ENCODE results near the gene OR1F1.

The OR1F1 gene

DNA sequence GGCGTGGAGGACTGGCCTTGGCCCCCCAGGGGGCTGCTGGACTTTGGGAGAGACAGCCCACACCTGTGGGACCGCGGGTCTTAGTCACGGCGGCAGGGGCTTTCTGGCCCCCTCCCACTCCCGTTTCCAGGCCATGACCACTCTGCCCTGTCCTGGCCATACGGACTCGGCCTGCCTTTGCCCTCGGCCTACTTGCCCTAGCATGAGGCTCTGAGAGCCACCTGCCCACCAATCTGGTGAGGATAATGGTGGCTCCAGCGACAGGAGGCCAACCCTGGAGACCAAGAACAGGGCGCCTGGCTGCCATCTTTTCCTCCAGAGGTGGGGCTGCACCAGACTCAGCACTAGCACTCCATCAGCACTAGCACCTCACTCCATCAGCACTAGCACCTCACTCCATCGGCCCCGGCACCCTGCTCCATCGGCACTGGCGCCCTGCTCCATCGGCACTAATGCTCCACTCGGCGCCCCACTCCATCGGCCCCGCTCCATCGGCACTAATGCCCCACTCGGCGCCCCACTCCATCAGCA, 46.2 kb upstream of the OR1F1 start:
- TF ChIP-seq ZBTB7A (IDR thresholded peaks at IDR 0.05; ENCODE audit: low read depth) (no peak), FOXM1 (IDR thresholded peaks at IDR 0.05; ENCODE audit: borderline replicate concordance, low read depth) (no peak), CREB1 (IDR thresholded peaks at IDR 0.05; ENCODE audit: low read depth) (no peak), EP300 (IDR thresholded peaks at IDR 0.05; ENCODE audit: borderline replicate concordance) (no peak), USF1 (IDR thresholded peaks at IDR 0.05) (no peak), TCF12 (IDR thresholded peaks at IDR 0.05; ENCODE audit: low read depth) (no peak), YY1 (IDR thresholded peaks at IDR 0.05; ENCODE audit: low read depth) (no peak), TAF1 (IDR thresholded peaks at IDR 0.05; ENCODE audit: low read depth) (no peak)

GRCh38 chr16:3142327-3142726, 45.7 kb upstream of the OR1F1 start:
- TF ChIP-seq EGR1 (IDR thresholded peaks at IDR 0.05), result no peak
- no peak for TF ChIP-seq FOXM1 (IDR thresholded peaks at IDR 0.05; ENCODE audit: borderline replicate concordance, low read depth)
- no peak for TF ChIP-seq CREB1 (IDR thresholded peaks at IDR 0.05; ENCODE audit: low read depth)
- no peak for TF ChIP-seq EP300 (IDR thresholded peaks at IDR 0.05; ENCODE audit: borderline replicate concordance)
- no peak for TF ChIP-seq CEBPB (IDR thresholded peaks at IDR 0.05)
- TF ChIP-seq RAD21 (IDR thresholded peaks at IDR 0.05; ENCODE audit: low read depth), result no peak
- TF ChIP-seq TCF12 (IDR thresholded peaks at IDR 0.05; ENCODE audit: low read depth), result no peak
- no peak for TF ChIP-seq USF1 (IDR thresholded peaks at IDR 0.05)
- no peak for TF ChIP-seq REST (IDR thresholded peaks at IDR 0.05; ENCODE audit: low read depth)
- no peak for TF ChIP-seq TAF1 (IDR thresholded peaks at IDR 0.05; ENCODE audit: low read depth)
- TF ChIP-seq YY1 (IDR thresholded peaks at IDR 0.05; ENCODE audit: low read depth), result no peak
- TF ChIP-seq, protein P1, sequence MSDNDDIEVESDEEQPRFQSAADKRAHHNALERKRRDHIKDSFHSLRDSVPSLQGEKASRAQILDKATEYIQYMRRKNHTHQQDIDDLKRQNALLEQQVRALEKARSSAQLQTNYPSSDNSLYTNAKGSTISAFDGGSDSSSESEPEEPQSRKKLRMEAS (IDR thresholded peaks at IDR 0.05), result no peak
- TF ChIP-seq NFIC (IDR thresholded peaks at IDR 0.05), result no peak
- no peak for TF ChIP-seq ZBTB7A (IDR thresholded peaks at IDR 0.05; ENCODE audit: low read depth)
- TF ChIP-seq TEAD4 (IDR thresholded peaks at IDR 0.05), result no peak

GRCh38 chr16:3142770-3143169, 45.2 kb upstream of the OR1F1 start:
- no peak for TF ChIP-seq TEAD4 (IDR thresholded peaks at IDR 0.05)
- no peak for TF ChIP-seq CREB1 (IDR thresholded peaks at IDR 0.05; ENCODE audit: low read depth)
- TF ChIP-seq EP300 (IDR thresholded peaks at IDR 0.05; ENCODE audit: borderline replicate concordance), result no peak
- TF ChIP-seq, protein P1 (IDR thresholded peaks at IDR 0.05), result no peak
- no peak for TF ChIP-seq YY1 (IDR thresholded peaks at IDR 0.05; ENCODE audit: low read depth)
- no peak for TF ChIP-seq RAD21 (IDR thresholded peaks at IDR 0.05; ENCODE audit: low read depth)

DNA sequence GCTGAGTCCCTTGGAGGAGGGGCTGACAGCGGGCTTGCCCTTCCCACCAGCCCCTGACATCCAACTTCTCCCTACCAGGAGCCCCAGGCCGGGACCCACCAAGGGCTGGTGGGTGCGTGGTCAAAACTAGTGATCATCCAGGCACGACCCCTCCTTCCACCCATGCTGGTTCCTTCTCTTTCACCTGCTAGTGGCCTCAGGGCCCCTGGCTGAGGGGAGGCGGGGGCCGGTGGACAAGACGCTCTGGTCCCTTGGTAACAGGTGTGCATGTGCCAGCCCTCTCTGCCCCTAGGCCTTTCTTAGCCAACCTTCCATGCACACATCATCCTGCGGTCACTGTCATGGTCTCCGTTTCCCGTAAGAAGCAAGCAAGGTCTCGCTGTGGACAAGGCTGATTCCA, 44.8 kb upstream of the OR1F1 start:
- TF ChIP-seq CREB1 (IDR thresholded peaks at IDR 0.05; ENCODE audit: low read depth) (no peak), RAD21 (IDR thresholded peaks at IDR 0.05; ENCODE audit: low read depth) (no peak), EP300 (IDR thresholded peaks at IDR 0.05; ENCODE audit: borderline replicate concordance) (no peak), EGR1 (IDR thresholded peaks at IDR 0.05) (no peak), TCF12 (IDR thresholded peaks at IDR 0.05; ENCODE audit: low read depth) (no peak)
- TF ChIP-seq, protein P1 (IDR thresholded peaks at IDR 0.05), result no peak

- TF ChIP-seq, protein P1 (IDR thresholded peaks at IDR 0.05), result no peak
- TF ChIP-seq TCF12 (IDR thresholded peaks at IDR 0.05; ENCODE audit: low read depth) (no peak), NFIC (IDR thresholded peaks at IDR 0.05) (no peak)
Measured at GRCh38 chr16:3143598-3144320, 44.2 kb upstream of the OR1F1 start.

DNA sequence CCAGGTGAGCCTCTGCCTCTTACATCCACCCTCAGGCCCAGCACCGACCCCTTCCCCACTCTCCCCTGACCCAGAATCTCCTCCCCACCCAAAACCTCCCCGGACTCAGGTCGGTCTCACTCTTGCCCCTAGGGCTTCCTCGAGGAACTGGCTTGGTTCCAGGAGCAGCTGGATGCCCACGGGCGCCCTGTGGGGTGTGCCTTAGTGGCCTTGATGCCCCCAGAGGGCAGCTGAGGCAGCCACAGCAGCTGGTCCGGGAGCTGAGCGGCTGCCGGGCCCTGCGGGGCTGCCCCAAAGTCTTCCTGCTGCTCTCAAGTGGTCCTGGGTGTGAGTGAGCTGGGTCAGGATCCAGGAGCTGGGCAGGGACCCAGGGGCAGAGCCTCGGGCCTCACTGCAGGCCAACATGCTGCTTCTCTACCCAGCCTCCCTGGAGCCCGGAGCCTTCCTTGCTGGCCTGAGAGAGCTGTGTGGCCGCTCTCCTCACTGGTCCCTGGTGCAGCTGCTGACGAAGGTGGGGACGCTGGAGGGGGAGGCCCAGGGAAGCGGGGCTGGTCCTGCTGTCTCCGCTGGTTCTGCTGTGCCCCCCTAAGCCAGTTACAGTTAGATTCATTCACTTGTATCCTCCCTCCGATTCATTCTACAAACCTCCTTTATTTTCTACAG, 43.6 kb upstream of the OR1F1 start:
- TF ChIP-seq TEAD4 (IDR thresholded peaks at IDR 0.05) (no peak), NFIC (IDR thresholded peaks at IDR 0.05) (no peak), TCF12 (IDR thresholded peaks at IDR 0.05; ENCODE audit: low read depth) (no peak), YY1 (IDR thresholded peaks at IDR 0.05; ENCODE audit: low read depth) (no peak), TAF1 (IDR thresholded peaks at IDR 0.05; ENCODE audit: low read depth) (no peak), USF1 (IDR thresholded peaks at IDR 0.05) (no peak), EP300 (IDR thresholded peaks at IDR 0.05; ENCODE audit: borderline replicate concordance) (no peak), RAD21 (IDR thresholded peaks at IDR 0.05; ENCODE audit: low read depth) (no peak), EGR1 (IDR thresholded peaks at IDR 0.05) (no peak), FOXM1 (IDR thresholded peaks at IDR 0.05; ENCODE audit: borderline replicate concordance, low read depth) (no peak), REST (IDR thresholded peaks at IDR 0.05; ENCODE audit: low read depth) (no peak), CEBPB (IDR thresholded peaks at IDR 0.05) (no peak), ZBTB7A (IDR thresholded peaks at IDR 0.05; ENCODE audit: low read depth) (no peak), CREB1 (IDR thresholded peaks at IDR 0.05; ENCODE audit: low read depth) (no peak)
- TF ChIP-seq, protein P1 (IDR thresholded peaks at IDR 0.05), result no peak
